Stimulated activated CD8-positive, alpha-beta memory T cell treated with anti-CD3 and anti-CD28 coated beads, Interleukin-12 subunit alpha, Interleukin-12 subunit beta, amount 100 ng/mL, for 24 hours (primary cell): ENCODE results near the gene GP1BB.
"Not testable (repeated sequence)": the region's sequence is repeated elsewhere in the genome, so short reads cannot be mapped to it uniquely, and the experiment has no call there.

Experiments
- DNase-seq: peaks from one replicate; pipeline ENCODE4 v3.0.0-alpha.2; 2020; ENCODE audit errors: extremely low read depth

GP1BB gene

DNA sequence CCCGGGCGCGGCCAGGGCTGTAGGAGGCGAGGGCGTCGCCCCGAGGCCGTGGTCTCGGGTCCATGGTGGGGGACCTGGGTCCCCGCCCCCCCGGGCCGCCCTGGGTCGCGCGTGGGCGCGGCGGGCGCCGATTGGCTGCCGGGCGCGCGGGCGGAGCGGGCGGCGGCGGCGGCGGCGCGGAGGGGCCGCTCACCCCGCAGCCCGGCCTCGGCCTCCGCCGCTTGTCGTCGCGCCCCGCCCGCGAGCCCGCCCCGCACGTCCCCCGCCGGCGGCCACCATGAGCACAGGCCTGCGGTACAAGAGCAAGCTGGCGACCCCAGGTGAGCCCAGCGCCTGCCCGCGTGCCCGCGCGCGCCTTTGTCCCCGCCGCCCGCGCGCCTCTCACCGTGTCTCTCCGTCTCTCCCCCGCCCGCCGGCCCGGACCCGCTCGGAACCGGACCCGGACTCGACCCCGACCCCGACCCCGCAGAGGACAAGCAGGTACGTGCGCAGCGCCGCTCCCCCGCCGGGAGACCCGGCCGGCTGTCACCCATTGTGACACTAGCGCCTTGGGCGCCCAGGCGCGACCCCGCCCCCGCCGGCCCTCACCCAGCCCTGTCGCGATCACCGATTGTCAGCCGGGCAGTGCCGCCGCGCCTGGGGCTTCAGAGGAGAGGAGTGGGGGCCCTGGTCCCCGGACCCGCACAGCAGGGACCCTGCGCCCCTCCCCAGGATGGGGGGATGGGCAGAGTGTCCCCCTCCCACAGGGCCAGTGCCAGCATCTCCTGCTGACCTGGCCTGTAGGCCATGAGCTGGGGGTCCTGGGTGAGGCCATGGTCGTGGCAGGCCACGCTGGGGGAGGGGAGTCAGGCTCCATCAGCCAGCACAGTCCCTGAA is 8.8 kb upstream of the GP1BB start, which contains the start of gene SEPTIN5:
TSS of gene SEPTIN5 (plus strand) at position 192 of the 876 bp plus-strand sequence. CDS start at position 278, 86 bp downstream.
- DNase-seq: no peak

DNA sequence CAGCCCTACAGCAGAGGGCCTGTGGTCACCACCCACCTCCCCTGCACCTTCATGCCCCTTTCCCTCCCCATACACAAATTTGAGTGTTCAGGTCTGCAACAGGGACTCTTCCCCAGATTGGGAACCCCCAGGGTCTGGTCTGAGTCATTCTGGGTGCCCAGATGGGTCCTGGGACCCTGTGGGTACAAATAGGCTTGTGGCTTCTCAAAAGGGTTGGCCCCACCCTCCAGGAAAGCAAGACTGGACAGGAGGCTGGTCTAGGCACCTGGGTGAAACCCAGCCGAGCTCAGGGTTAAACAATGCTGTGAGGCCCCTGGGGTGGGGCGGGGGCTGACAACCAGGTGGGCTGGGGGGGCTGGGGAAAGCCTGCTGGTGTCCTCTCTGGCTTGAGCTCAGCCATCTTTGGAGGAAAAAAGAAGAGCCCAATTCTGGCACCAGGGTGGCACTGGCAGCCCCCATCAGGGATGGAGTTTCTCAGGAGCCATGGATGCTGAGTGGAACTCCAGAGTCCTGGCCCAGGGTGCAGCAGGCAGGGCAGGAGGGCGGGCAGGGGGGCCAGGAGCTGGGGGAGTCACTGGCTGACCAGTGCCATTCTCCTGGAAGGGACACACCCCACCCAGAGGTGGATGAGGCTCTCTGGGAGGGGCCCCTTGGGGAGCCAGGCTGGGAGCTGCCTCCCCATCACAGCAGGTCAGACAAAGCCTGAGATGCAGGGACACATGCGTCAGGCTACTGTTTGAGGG is 8.0 kb upstream of the GP1BB start:
- no peak for DNase-seq

DNA sequence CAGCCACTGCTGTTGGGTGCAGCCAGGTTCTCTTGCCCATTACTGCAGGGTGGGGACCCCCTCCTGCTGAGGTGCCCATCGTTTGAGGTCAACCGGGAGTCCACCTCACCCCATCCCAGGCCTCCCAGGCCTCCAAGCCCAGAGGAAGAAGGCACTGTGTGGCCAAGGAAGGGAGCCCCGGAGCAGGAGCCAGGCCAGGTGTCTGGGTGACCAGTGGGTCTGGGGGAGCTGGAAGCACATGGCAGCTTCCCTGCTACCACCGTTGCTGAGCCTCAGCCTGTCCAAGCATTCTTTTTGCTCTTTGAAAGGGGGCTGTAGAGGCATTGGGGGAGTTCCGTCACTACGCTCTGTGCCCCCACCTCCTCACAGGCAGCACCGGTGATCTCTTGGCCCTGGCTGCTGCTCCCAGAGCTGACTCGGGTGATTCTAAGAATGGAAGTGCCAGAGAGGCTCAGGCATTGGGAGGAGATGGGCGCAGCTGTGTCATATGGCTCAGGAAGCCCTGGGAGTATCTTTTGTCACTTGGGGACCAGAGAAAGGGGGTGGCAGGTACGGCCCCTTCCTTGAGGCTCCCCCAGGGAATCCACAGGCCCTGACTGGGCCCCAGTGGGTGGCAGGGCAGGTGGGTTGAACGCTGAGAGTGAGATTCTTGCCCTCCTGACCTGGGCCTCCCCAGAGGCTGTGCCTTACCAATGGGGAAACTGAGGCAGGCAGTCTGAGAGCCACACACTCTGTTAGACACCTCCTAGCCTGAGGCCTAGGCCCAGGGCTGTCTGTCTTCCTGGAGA is 7.1 kb upstream of the GP1BB start:
- no peak for DNase-seq

DNA sequence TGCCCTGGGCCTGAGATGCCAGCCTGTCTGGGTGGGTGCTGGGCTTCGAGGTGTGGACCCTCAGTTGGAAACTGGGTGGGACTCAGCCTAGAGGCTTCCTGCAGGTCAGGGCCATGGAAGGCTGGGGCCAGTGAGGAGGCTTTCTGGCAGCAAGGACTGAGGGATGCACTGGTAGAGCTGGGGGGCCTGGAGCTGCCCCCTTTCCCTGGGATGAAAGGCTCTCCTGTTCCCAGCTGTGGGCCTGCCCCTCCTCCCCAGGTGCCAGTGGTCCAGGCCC is 6.6 kb upstream of the GP1BB start:
- DNase-seq: no peak

DNA sequence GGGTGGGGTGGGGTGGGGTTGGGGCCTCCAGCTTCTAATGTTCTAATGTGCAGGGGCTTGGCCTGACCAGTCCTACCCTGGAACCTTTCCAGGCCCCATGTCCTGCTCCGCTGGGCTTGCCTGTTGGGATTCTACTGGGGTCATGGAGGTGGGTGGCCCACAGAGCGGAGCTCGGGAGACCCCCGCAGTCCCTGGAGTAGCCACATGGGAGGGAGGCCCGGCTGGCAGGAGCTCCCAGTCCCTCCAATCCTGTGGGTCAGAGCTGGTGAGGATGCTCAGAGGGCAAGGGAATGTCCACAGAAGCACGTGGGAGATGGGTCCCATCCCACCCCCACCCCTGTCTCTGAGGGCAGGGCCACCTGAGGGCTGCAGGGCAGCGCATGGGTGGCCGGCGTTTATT is 6.2 kb upstream of the GP1BB start:
- no peak for DNase-seq

DNA sequence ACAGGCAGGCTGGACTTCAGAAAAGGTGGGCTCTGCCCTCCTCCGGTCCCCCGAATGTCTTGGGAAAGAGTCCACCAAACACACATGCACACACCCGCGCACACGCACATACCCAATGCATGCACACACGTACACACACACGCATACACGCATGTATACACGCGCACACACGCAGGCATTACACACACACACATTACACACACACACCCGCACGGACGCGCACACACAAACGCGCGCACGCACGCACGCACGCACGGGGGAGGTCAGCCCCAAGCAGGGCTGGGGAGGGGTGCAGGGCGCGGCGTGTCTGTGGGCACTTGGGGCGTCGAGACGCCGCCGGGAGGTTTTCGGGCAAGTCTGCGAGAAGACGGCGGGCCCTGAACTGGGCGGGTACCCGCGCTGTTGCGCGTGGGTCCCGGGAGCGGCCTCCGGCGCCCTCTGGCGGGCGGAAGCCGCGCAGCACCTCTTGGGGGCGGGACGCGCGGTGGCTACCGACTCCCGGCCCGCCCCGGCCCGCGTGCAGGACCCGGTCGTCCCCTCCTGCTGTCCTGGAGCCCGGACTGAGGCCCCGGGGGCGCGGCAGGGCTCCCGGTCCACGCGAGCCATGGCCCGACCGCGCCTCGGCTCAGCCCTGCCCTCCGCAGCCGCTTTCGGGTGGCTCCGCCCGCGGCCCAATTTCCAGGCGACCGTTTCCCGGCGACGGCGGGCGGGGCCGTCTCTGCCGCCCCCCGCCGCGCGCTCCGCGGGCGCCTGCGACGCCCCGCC is 5.5 kb upstream of the GP1BB start:
- peak; percentile 33 for DNase-seq

DNA sequence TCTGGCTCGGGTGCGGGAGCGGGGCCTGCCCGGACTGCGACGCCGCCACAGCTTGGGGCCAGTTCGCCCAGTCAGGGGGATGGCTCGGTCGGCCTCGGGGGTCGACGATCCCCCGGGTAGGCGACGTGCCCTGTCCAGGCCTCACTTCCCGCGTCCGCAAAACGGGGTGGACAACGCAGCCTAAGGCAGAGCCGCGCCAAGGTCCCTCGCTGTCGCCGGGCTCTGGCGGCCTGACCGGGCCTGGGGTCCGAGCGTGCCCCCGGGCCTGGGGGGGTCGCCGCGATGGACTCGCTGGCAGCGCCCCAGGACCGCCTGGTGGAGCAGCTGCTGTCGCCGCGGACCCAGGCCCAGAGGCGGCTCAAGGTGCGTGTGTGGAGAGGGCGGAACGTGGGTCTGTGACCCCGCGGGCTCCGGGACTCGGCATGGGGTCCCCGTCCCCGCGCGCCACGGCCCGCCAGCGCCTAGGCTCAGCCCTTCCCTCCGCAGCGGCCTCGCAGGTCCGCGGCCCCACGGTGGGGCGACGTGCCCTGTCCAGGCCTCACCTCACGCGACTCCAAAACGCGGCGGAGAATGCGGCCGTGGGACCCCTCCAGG is 4.8 kb upstream of the GP1BB start:
- no peak for DNase-seq

DNA sequence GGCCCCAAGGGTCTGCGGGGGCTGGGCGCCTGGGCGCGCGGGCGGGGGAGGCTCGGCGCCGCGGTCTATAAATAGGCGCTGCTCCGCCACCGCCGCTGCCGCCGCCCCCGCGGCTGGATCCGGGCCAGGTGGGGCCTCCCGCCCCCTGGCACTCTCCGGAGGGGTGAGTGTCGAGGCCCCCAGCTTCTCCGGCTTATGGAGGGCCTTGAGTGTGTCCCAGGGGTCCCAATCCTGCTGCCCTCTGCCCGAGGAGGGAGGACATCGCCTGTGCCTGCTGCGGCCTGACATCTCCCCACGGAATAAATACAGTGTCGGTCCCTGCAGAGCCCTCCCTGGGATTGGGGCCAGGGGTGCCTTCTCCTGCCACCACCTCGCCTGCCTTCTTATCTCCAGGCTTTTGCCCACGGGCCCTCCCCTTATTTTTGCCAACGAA is 4.3 kb upstream of the GP1BB start:
- DNase-seq: no peak

DNA sequence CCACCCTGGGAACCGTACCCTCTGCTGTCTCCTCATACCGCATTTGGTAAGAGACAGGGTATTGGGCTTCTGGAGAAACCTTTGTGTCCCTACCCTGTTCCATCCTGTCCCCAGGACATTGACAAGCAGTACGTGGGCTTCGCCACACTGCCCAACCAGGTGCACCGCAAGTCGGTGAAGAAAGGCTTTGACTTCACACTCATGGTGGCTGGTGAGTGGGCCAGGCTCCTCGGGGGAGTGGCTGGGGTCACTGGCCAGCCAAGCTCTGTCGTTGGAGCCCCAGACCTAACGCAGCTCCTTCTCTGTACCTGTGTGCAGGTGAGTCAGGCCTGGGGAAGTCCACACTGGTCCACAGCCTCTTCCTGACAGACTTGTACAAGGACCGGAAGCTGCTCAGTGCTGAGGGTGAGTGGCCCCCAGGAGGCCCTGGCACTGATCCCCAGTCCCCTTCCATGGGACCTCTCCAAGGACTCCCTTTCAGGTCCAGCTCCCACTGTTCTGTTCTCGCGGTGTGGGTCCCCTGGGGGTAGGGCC is 3.8 kb upstream of the GP1BB start:
- DNase-seq: no peak

DNA sequence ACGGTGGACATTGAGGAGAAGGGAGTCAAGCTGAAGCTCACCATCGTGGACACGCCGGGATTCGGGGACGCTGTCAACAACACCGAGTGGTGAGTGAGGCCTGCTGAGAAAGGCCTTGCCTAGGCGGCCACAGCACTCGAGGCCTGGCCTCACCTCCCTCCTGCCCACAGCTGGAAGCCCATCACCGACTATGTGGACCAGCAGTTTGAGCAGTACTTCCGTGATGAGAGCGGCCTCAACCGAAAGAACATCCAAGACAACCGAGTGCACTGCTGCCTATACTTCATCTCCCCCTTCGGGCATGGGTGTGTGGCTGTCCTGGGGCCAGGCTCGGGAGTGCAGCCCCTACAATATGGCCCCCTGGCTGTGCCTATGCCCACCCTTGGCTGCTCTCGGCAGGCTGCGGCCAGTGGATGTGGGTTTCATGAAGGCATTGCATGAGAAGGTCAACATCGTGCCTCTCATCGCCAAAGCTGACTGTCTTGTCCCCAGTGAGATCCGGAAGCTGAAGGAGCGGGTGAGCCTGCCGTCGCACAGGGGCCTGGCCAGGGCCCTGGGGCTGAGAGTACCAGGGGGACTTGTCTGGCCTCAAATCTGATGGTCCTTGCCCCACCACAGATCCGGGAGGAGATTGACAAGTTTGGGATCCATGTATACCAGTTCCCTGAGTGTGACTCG is 3.0 kb upstream of the GP1BB start:
- no peak for DNase-seq

DNA sequence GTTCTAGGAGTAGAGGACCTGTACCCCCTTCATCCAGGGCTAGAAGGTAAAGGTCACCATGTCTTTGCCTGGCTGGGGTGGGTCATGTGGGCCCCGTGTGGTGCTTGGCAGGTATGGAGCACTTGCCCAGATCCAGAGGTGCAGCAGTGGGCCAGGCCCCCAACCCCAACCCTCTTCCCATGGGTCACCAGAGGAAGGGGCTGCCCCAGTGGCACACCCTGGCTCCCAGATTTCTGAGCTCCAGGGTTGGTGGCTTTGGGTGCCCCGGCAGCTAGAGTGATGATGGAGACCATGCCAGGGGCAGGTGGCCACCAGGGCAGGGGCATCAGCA is 2.4 kb upstream of the GP1BB start:
- DNase-seq: no peak

DNA sequence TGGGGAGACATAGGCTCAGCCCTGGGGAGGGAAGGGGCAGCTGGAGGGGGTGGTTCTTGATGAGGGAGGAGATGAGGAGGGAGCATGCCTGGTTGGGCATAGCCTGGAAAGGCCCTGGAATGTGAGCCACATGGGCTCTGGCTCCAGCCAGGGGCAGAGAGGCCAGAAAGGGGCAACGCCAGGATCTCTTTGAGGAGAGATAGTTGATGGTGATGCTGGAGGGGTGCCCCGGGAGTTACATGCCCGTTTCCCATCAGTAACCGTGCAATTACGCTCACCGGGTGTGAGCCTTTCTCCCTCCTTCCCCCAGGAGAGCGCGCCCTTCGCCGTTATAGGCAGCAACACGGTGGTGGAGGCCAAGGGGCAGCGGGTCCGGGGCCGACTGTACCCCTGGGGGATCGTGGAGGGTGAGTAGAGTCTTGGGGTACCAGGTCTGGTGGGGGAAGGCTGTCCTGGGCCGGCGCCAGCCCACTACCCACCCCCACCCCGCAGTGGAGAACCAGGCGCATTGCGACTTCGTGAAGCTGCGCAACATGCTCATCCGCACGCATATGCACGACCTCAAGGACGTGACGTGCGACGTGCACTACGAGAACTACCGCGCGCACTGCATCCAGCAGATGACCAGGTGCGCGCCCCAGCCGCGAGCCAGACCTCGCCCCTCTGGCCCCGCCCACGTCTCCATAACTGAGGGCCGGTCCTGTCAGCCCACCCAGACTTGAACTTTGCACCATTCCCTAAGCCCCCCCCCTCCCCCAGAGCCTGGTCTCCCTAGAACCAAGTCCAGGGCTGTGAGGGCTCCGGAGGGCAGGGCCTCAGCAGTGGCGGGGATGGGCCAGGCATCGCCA is 1.8 kb upstream of the GP1BB start:
- no peak for DNase-seq

DNA sequence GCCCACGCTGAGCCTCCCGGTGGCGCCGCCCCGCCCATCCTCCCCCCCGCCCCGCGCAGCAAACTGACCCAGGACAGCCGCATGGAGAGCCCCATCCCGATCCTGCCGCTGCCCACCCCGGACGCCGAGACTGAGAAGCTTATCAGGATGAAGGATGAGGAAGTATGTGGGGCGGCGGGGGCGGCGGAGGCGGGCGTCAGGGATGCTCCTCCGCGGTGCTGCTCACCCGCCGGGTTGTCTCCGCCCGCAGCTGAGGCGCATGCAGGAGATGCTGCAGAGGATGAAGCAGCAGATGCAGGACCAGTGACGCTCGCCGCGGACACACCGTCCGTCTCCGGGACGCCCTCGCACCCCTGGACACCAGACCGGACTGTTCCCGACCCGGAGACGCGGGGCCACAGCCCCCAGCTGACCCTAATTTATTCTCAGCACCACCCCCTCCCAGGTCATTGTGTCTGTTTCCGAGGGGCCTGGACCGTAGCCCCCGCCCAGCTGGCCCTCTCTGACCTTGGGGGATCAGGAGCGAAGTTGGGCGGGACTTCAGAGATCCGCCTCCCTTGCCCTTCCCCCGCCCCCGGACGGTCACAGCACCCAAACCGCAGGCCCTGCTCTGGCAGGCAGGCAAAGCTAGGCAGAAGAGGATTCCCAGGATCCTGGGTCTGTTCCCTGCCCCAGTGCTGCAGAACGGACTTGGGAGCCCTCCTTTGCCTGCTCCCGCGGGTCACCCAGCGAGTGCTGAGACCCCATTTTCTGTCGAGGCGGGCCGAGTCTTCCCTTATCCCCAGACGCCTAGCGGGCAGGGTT is 959 bp upstream of the GP1BB start:
- DNase-seq: no peak

DNA sequence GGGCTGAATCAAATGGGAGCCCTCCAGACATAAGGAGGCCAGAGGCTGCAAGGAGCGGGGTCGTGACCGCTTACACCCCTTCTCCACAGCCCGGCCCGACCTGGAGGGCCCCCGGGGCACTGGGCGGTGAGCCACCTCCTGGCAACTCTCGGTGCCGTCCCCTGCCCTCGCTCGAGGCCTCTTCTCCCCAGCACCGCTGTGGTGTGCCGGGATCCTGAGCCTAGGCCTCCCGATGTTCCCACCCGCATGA is 432 bp upstream of the GP1BB start:
- no peak for DNase-seq

DNA sequence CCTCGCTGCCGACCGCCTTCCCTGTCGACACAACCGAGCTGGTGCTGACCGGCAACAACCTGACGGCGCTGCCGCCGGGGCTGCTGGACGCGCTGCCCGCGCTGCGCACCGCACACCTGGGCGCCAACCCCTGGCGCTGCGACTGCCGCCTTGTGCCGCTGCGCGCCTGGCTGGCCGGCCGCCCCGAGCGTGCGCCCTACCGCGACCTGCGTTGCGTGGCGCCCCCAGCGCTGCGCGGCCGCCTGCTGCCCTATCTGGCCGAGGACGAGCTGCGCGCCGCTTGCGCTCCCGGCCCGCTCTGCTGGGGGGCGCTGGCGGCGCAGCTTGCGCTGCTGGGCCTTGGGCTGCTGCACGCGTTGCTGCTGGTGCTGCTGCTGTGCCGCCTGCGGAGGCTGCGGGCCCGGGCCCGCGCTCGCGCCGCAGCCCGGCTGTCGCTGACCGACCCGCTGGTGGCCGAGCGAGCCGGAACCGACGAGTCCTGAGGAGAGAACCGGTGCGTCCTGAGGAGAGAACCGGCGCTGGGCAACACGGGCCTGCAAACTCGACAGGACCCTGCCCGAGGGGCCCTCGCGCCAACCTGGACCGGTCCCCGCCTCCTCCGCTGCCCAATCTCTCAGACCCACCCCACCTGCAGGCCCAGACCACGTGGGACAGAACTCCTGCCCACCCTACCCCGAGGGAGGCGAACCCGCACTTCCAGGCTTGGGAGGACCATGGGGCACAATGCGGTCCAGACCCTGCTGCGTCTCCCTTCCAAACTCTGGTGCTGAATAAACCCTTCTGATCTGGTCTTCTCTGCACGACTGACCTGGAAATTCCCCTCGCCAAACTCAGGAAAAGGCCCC is 866 bp downstream of the GP1BB start:
- no peak for DNase-seq

DNA sequence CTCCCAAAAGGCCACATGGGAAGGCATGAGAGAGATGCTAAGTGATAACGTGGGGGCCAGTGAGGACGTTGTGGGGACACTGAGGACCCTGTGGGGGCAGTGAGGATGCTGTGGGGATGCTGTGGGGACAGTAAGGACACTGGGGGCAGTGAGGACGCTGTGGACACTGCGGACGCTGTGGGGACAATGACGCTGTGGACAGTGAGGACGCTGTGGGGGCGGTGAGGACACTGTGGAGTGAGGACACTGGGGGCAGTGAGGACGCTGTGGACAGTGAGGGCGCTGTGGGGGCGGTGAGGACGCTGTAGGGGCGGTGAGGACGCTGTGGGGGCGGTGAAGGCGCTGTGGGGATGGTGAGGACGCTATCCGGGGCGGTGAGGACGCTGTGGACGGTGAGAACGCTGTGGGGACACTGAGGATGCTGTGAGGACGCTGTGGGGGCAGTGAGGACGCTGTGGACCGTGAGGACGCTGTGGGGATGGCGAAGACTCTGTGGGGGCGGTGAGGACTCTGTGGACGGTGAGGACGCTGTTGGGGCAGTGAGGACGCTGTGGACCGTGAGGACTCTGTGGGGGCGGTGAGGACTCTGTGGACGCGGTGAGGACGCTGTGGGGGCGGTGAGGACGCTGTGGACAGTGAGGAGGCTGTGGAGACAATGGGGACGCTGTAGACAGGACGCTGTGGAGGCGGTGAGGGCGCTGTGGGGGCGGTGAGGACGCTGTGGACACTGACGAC is 1.8 kb downstream of the GP1BB start:
- DNase-seq: no peak

DNA sequence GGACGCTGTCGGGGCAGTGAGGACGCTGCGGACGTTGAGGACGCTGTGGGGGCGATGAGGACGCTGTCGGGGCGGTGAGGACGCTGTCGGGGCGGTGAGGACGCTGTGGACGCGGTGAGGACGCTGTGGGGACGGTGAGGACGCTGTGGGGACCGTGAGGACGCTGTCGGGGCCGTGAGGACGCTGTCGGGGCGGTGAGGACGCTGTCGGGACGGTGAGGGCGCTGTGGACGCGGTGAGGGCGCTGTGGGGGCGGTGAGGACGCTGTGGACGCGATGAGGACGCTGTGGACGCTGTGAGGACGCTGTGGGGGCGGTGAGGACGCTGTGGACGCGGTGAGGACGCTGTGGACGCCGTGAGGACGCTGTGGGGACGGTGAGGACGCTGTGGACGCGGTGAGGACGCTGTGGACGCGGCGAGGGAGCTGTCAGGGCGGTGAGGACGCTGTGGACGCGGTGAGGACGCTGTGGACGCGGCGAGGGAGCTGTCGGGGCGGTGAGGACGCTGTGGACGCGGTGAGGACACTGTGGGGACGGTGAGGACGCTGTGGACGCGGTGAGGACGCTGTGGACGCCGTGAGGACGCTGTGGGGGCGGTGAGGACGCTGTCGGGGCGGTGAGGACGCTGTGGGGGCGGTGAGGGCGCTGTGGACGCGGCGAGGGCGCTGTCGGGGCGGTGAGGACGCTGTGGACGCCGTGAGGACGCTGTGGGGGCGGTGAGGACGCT is 2.9 kb downstream of the GP1BB start:
- not testable (repeated sequence) for DNase-seq
